ENCODE measurements around the gene TOPBP1.

The TOPBP1 gene

DNA sequence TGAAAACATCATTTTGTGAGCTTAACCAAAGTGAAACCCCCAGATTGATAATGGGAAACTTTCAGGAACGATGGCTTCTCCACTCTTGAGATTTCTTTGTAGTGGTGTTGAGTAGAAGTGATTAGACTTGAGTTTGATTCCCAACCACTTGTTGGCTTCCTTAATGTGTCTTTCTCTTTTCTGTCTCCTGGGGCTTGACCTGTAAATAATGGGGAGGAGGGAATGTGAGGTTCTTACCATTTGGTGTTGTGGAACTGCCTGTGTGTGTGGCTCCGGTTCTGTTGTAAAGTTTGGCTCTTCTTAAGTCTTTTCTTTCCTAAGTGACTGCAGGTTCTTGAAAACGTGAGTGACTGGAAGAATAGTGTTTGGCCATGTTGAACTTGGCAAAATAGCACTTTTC is 85.6 kb downstream of the TOPBP1 start:
- Histone ChIP-seq H3K9ac (ENCODE audit: low read length) (peak overlapping the region; percentile 83), H3K27ac (ENCODE audit: low read depth, low read length, poor library complexity, severe bottlenecking) (peak overlapping the region; percentile 44), H3K4me1 (ENCODE audit: insufficient read depth, low read length, severe bottlenecking) (peaks cover 67% of the 10 kb centered on the region)

DNA sequence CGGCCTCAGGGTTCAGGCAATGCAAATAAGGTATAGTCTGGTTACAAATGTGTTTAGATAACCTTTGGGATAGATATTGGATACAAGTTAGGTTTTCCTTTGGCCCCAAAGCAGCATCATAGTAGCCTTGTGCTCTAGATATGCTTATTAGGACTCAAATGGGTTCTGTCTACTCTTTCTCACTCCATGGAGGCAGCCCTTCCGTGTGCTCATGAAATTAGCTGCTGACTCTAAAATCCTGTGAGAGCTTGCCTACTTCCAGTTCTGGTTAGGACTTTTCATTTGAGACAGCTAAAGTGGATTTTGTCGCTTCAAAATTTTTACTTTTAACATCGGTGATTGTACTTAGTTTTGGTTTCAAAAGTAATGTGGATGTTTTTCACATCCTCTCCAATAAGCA is 86.7 kb downstream of the TOPBP1 start:
- H3K27ac ChIP-seq (ENCODE audit: low read depth, low read length, poor library complexity, severe bottlenecking), result peak overlapping the region; percentile 68
- H3K79me2 ChIP-seq (ENCODE audit: insufficient read depth, low read length), result peaks cover 56% of the 10 kb centered on the region
- no peaks in the 10 kb centered on the region for H4K20me1 ChIP-seq (ENCODE audit: insufficient read depth, low read length)
- peaks cover 54% of the 10 kb centered on the region for H3K36me3 ChIP-seq (ENCODE audit: insufficient read depth, low read length)
- no peaks in the 10 kb centered on the region for H3K9me3 ChIP-seq (ENCODE audit: low read length)
- H3K4me2 ChIP-seq (ENCODE audit: low read length), result peak overlapping the region; percentile 88
- H3K4me1 ChIP-seq (ENCODE audit: insufficient read depth, low read length, severe bottlenecking), result peaks cover 60% of the 10 kb centered on the region
- peak overlapping the region; percentile 83 for H3K9ac ChIP-seq (ENCODE audit: low read length)
- H3K4me3 ChIP-seq (ENCODE audit: low read depth, low read length, poor library complexity, severe bottlenecking), result peak overlapping the region; percentile 78
- no peak for TF ChIP-seq EZH2 (IDR thresholded peaks at IDR 0.05; ENCODE audit: borderline replicate concordance, low read length)
- TF ChIP-seq, protein P1, sequence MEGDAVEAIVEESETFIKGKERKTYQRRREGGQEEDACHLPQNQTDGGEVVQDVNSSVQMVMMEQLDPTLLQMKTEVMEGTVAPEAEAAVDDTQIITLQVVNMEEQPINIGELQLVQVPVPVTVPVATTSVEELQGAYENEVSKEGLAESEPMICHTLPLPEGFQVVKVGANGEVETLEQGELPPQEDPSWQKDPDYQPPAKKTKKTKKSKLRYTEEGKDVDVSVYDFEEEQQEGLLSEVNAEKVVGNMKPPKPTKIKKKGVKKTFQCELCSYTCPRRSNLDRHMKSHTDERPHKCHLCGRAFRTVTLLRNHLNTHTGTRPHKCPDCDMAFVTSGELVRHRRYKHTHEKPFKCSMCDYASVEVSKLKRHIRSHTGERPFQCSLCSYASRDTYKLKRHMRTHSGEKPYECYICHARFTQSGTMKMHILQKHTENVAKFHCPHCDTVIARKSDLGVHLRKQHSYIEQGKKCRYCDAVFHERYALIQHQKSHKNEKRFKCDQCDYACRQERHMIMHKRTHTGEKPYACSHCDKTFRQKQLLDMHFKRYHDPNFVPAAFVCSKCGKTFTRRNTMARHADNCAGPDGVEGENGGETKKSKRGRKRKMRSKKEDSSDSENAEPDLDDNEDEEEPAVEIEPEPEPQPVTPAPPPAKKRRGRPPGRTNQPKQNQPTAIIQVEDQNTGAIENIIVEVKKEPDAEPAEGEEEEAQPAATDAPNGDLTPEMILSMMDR (IDR thresholded peaks at IDR 0.05; ENCODE audit: low read length), result no peak
- no peaks in the 10 kb centered on the region for H3F3A ChIP-seq (ENCODE audit: insufficient read depth, low read length)
- H3K9me2 ChIP-seq (ENCODE audit: low read depth, low read length), result no peaks in the 10 kb centered on the region
- H3K27me3 ChIP-seq (ENCODE audit: insufficient read depth, low read length), result no peaks in the 10 kb centered on the region
- no peak overlapping the region for H2AFZ ChIP-seq (ENCODE audit: low read length)

More for the DNA sequence above, 85.6 kb downstream of the TOPBP1 start:
- peaks cover 64% of the 10 kb centered on the region for H3K36me3 ChIP-seq (ENCODE audit: insufficient read depth, low read length)
- H3K9me2 ChIP-seq (ENCODE audit: low read depth, low read length), result no peaks in the 10 kb centered on the region
- no peak overlapping the region for H2AFZ ChIP-seq (ENCODE audit: low read length)
- no peaks in the 10 kb centered on the region for H3K9me3 ChIP-seq (ENCODE audit: low read length)
- H3K4me2 ChIP-seq (ENCODE audit: low read length), result peak overlapping the region; percentile 88
- H3F3A ChIP-seq (ENCODE audit: insufficient read depth, low read length), result no peaks in the 10 kb centered on the region
- no peaks in the 10 kb centered on the region for H4K20me1 ChIP-seq (ENCODE audit: insufficient read depth, low read length)
- H3K79me2 ChIP-seq (ENCODE audit: insufficient read depth, low read length), result peaks cover 67% of the 10 kb centered on the region
- peak overlapping the region; percentile 78 for H3K4me3 ChIP-seq (ENCODE audit: low read depth, low read length, poor library complexity, severe bottlenecking)
- H3K27me3 ChIP-seq (ENCODE audit: insufficient read depth, low read length), result no peaks in the 10 kb centered on the region
- TF ChIP-seq EZH2 (IDR thresholded peaks at IDR 0.05; ENCODE audit: borderline replicate concordance, low read length), result no peak
- TF ChIP-seq, protein P1 (IDR thresholded peaks at IDR 0.05; ENCODE audit: low read length), result no peak

GRCh38 chr3:133574260-133574881 is 87.4 kb downstream of the TOPBP1 start:
- H3K27me3 ChIP-seq (ENCODE audit: insufficient read depth, low read length), result no peaks in the 10 kb centered on the region
- H3K9me3 ChIP-seq (ENCODE audit: low read length), result no peaks in the 10 kb centered on the region
- H3F3A ChIP-seq (ENCODE audit: insufficient read depth, low read length), result 0 out of 2 replicates have a peak, but pooled peaks cover 3% of the 10 kb centered on the region
- no peaks in the 10 kb centered on the region for H3K9me2 ChIP-seq (ENCODE audit: low read depth, low read length)
- H3K4me1 ChIP-seq (ENCODE audit: insufficient read depth, low read length, severe bottlenecking), result peaks cover 60% of the 10 kb centered on the region
- H2AFZ ChIP-seq (ENCODE audit: low read length), result no peak overlapping the region
- H3K9ac ChIP-seq (ENCODE audit: low read length), result peak overlapping the region; percentile 83
- H3K4me2 ChIP-seq (ENCODE audit: low read length), result peak overlapping the region; percentile 88
- H3K79me2 ChIP-seq (ENCODE audit: insufficient read depth, low read length), result peaks cover 51% of the 10 kb centered on the region
- H3K4me3 ChIP-seq (ENCODE audit: low read depth, low read length, poor library complexity, severe bottlenecking), result peak overlapping the region; percentile 78
- TF ChIP-seq EZH2 (IDR thresholded peaks at IDR 0.05; ENCODE audit: borderline replicate concordance, low read length), result no peak
- TF ChIP-seq, protein P1 (IDR thresholded peaks at IDR 0.05; ENCODE audit: low read length), result peak; percentile 38; the same call in 1 of the 2 replicates
- peaks cover 49% of the 10 kb centered on the region for H3K36me3 ChIP-seq (ENCODE audit: insufficient read depth, low read length)
- H4K20me1 ChIP-seq (ENCODE audit: insufficient read depth, low read length), result no peaks in the 10 kb centered on the region
- H3K27ac ChIP-seq (ENCODE audit: low read depth, low read length, poor library complexity, severe bottlenecking), result peak overlapping the region; percentile 68

Measured in OCI-LY1 (cell line).